ENCODE data around the gene NT5DC1. TPM values are rescaled to one million over a fixed set of nuclear protein-coding genes. Genes with fewer than 3 reads are reported as not detected.

NT5DC1 gene
- total RNA-seq, 4 donors from 2014 or later, result 5.0 to 34.5 (median 21.0) TPM

DNA sequence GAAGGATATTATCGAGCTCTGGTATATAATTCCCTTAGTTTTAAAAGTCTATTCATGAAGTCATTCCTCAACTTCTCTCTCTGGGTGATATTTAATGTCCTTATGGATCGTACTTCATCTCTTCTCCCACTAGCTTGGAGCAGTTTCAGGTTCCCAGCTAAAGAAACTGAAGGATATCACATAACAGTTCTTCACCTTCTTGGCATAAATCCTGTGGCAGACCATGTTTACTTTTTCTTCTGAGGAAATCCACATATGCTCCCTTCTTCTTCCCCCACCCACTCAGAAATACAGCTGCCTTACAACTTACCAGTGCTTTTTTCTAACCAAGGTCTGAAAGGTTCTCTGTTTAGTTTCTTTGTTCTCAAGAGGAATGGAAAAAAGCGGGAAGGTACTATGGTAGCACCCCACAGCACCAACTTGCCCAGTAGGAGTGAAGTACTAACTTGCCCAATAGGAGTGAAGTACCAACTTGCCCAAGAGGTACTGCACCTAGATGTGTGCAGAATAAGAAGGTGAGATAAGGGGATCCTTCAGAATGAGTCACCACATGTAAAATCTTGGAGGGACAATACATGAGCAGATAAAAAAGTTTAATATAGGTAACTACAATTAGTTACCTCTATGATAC lies 100.1 kb downstream of the NT5DC1 start:
- TF ChIP-seq, protein P1, sequence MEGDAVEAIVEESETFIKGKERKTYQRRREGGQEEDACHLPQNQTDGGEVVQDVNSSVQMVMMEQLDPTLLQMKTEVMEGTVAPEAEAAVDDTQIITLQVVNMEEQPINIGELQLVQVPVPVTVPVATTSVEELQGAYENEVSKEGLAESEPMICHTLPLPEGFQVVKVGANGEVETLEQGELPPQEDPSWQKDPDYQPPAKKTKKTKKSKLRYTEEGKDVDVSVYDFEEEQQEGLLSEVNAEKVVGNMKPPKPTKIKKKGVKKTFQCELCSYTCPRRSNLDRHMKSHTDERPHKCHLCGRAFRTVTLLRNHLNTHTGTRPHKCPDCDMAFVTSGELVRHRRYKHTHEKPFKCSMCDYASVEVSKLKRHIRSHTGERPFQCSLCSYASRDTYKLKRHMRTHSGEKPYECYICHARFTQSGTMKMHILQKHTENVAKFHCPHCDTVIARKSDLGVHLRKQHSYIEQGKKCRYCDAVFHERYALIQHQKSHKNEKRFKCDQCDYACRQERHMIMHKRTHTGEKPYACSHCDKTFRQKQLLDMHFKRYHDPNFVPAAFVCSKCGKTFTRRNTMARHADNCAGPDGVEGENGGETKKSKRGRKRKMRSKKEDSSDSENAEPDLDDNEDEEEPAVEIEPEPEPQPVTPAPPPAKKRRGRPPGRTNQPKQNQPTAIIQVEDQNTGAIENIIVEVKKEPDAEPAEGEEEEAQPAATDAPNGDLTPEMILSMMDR (IDR thresholded peaks at IDR 0.05), result no peak
- no peak for TF ChIP-seq POLR2A (IDR thresholded peaks at IDR 0.05)
- H3K4me3 ChIP-seq, result no peak overlapping the region
- H3K27ac ChIP-seq, result no peak overlapping the region
- H3K36me3 ChIP-seq, result no peaks in the 10 kb centered on the region
- H3K27me3 ChIP-seq, result no peaks in the 10 kb centered on the region
- DNase-seq, result no peak
- no peaks in the 10 kb centered on the region for H3K9me3 ChIP-seq
- no peaks in the 10 kb centered on the region for H3K4me1 ChIP-seq

GRCh38 chr6:116201538-116201937 lies 100.9 kb downstream of the NT5DC1 start:
- Histone ChIP-seq H3K4me3 (no peak overlapping the region), H3K27ac (no peak overlapping the region), H3K4me1 (no peaks in the 10 kb centered on the region), H3K27me3 (no peaks in the 10 kb centered on the region), H3K36me3 (no peaks in the 10 kb centered on the region), H3K9me3 (no peaks in the 10 kb centered on the region)
- TF ChIP-seq, protein P1 (IDR thresholded peaks at IDR 0.05), result no peak
- TF ChIP-seq POLR2A (IDR thresholded peaks at IDR 0.05), result no peak
- DNase-seq, result no peak

DNA sequence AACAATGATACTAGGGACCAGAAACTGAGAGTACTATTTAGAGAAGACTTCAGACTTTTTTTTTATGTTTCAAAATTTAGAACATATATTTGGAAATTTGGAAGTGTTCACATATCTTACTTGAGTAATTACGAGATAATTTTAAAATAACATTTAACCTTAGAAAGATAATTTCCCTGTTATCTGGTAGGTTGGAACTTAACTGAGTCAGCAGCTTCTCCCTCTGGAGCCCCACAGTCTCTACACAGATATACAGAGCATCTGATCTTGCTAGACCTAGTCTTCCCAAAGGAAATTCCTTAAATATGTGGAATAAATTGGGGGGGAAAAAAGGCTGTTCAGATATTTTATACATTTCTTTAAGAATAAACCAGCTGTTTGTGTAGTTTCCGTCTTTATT lies 104.6 kb downstream of the NT5DC1 start:
- Histone ChIP-seq H3K36me3 (no peaks in the 10 kb centered on the region), H3K4me3 (no peak overlapping the region)

DNA sequence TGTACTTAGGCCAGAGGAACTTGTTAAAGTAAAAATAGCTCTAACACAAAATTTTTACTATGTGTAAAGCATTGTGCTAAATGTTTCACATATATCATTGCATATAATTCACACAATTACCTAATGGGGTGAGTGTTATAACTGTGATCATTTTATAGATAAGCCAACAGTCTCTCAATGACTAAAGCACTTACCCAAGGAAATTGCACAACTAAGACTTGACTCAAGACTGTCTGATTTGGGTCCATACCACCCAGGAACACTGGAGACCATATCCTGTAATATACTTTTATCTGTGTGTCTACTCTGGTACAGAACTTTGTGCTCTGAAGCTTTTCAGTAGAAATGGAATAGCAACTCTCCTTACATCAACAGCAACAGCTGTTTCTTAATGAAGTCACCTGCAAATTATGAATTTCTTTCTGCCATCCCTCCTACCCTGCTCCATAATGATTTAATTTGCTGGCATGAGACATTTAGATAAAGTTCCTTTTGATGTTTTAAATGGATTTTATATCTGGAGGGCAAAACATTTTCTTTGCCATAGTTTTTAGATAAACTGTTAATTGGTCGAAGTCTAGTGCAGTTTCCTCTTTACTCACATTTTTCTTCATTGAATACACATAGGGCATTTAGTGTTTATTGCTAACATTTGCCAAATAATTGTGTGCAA lies 105.7 kb downstream of the NT5DC1 start:
- Histone ChIP-seq H3K36me3 (no peaks in the 10 kb centered on the region), H3K27ac (no peak overlapping the region), H3K4me3 (no peak overlapping the region), H3K27me3 (no peaks in the 10 kb centered on the region), H3K9me3 (no peaks in the 10 kb centered on the region), H3K4me1 (no peaks in the 10 kb centered on the region)
- no peak for TF ChIP-seq POLR2A (IDR thresholded peaks at IDR 0.05)
- TF ChIP-seq, protein P1 (IDR thresholded peaks at IDR 0.05), result no peak
- DNase-seq, result no peak

More for the DNA sequence above, 104.6 kb downstream of the NT5DC1 start:
- Histone ChIP-seq H3K9me3 (no peaks in the 10 kb centered on the region), H3K4me1 (no peaks in the 10 kb centered on the region), H3K27me3 (no peaks in the 10 kb centered on the region), H3K27ac (no peak overlapping the region)
- TF ChIP-seq POLR2A (IDR thresholded peaks at IDR 0.05), result no peak
- TF ChIP-seq, protein P1 (IDR thresholded peaks at IDR 0.05), result no peak
- DNase-seq, result no peak

DNA sequence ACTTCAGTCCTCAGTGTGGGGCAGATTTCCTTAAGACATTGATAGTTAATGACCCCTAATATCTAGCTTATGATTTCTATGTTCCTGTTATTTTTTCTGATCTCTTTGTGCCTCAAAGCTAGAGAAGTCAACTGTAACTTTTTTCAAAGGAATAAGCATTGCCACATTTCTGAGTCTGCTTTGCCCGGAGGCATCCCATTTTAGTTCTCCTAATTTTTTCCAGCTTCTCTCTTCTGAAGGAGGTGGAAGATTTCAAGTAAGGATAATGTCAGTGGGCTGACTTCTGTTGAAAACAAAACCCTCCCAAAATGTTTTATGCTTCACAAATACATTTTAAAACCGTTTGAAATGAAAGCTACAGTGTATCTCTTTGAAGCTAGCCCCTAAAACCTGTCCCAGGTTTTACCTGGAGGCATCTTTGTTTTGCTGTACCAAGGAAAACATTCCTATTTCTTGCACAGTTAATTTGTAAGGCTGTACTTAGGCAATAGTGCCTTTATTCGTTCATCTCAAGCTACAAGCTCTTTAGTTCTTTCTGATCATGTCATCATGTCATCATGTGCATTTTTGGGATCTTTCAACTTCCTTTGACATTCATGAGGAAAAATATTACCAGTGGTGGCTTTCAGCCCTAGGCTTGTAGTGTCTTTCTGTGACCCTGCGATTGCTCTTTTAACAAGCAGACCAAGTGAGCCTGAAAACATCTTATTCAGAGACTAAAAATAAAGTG lies 107.6 kb downstream of the NT5DC1 start:
- DNase-seq, result no peak
- no peaks in the 10 kb centered on the region for H3K9me3 ChIP-seq
- no peak overlapping the region for H3K27ac ChIP-seq
- H3K27me3 ChIP-seq, result no peaks in the 10 kb centered on the region
- TF ChIP-seq, protein P1 (IDR thresholded peaks at IDR 0.05), result no peak
- TF ChIP-seq POLR2A (IDR thresholded peaks at IDR 0.05), result no peak
- H3K4me1 ChIP-seq, result no peaks in the 10 kb centered on the region
- no peaks in the 10 kb centered on the region for H3K36me3 ChIP-seq
- no peak overlapping the region for H3K4me3 ChIP-seq

Data from Peyer's patch (tissue), 4 donors.